Ammon's horn (tissue), 1 donor: ENCODE results near the gene ZNF547.

Source experiments
- DNase-seq: peaks from one replicate; pipeline ENCODE4 v3.0.0-alpha.2; 2016; ENCODE audit warnings: low spot score

Gene ZNF547

GRCh38 chr19:57362997-57363687 is at the start of gene ZNF547, which contains the start of gene TRAPPC2B:
ZNF547 (plus strand) TSS chr19:57363551; CDS start chr19:57368556, 5,005 bp downstream.
TRAPPC2B (plus strand) TSS chr19:57363551; CDS start chr19:57364834, 1,283 bp downstream.
- DNase-seq = peak; percentile 99

GRCh38 chr19:57314146-57314545 is 49.2 kb upstream of the ZNF547 start:
- no peak for DNase-seq

GRCh38 chr19:57317503-57317902 is 45.8 kb upstream of the ZNF547 start:
- no peak for DNase-seq

GRCh38 chr19:57319869-57320179 is 43.5 kb upstream of the ZNF547 start:
- DNase-seq = no peak

- DNase-seq = peak; percentile 98
Measured at GRCh38 chr19:57320180-57321084, 42.9 kb upstream of the ZNF547 start, which contains the start of gene ZNF543. ZNF543 (plus strand) TSS chr19:57320472; CDS start chr19:57320854, 382 bp downstream.

- no peak for DNase-seq
Measured at GRCh38 chr19:57321116-57321515, 42.2 kb upstream of the ZNF547 start.

- DNase-seq = no peak
Measured at GRCh38 chr19:57321751-57322150, 41.6 kb upstream of the ZNF547 start.

- no peak for DNase-seq
Measured at GRCh38 chr19:57324992-57325391, 38.4 kb upstream of the ZNF547 start.

GRCh38 chr19:57327993-57328392 is 35.4 kb upstream of the ZNF547 start:
- DNase-seq = no peak

GRCh38 chr19:57334191-57334590 is 29.2 kb upstream of the ZNF547 start:
- DNase-seq = no peak

GRCh38 chr19:57338877-57339276 is 24.5 kb upstream of the ZNF547 start:
- no peak for DNase-seq

GRCh38 chr19:57342582-57342981 is 20.8 kb upstream of the ZNF547 start:
- DNase-seq = no peak

GRCh38 chr19:57348136-57348535 is 15.2 kb upstream of the ZNF547 start:
- DNase-seq = no peak

- DNase-seq = peak; percentile 98
Measured at GRCh38 chr19:57350877-57351805, 12.2 kb upstream of the ZNF547 start, which contains the start of gene ZNF304. ZNF304 (plus strand) TSS chr19:57351271; CDS start chr19:57351665, 394 bp downstream.

- no peak for DNase-seq
Measured at GRCh38 chr19:57351867-57352266, 11.5 kb upstream of the ZNF547 start.

- no peak for DNase-seq
Measured at GRCh38 chr19:57355916-57356315, 7.4 kb upstream of the ZNF547 start.

GRCh38 chr19:57357406-57357805 is 5.9 kb upstream of the ZNF547 start:
- no peak for DNase-seq

GRCh38 chr19:57359300-57359699 is 4.1 kb upstream of the ZNF547 start:
- DNase-seq = no peak

GRCh38 chr19:57362419-57362818 is 932 bp upstream of the ZNF547 start:
- no peak for DNase-seq

- DNase-seq = no peak
Measured at GRCh38 chr19:57363688-57364181, 384 bp downstream of the ZNF547 start.

GRCh38 chr19:57366776-57367175 is 3.4 kb downstream of the ZNF547 start:
- no peak for DNase-seq

GRCh38 chr19:57374179-57374578 is 10.8 kb downstream of the ZNF547 start:
- no peak for DNase-seq
